ENCODE data around the gene LYRM2.

The LYRM2 gene

DNA sequence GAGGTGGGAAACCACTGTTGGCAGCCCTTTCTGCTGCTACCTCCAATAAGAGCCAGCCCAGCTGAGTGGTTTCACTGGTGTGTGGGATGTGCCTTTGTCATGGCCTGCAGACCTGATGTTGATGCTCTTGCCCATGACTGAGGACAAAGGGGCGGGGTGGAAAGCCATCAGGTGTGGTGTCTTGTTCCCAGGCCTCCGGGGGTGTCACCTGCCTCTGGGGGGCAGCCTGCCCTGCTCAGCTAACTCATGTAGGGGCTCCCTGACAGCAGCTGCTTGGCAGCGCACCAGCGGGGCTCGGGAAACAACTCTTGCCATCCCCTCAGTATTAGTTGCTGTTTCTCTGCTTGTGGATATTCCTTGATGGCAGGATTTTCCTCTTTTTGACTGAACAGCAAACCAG lies 91.3 kb downstream of the LYRM2 start:
- DNase-seq: no peak

DNA sequence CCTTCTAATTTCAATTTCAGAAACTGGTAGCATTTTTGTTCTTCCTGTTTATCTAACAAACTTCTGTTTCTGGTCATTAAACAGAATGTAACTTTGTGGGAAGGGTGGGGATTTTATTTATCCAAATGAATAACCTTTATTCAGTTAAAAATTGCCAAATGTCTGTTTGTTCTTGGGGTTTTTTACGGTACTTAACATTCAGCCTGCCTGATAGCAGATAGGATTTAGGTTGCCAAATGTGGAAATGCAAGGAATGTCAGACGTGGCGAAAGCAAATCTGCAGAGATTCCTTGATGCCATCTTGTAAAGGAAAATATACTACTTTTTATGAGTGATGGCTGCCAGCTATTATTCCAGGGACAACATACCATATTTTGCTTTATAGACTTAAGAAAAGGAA lies 95.7 kb downstream of the LYRM2 start:
- DNase-seq: no peak

DNA sequence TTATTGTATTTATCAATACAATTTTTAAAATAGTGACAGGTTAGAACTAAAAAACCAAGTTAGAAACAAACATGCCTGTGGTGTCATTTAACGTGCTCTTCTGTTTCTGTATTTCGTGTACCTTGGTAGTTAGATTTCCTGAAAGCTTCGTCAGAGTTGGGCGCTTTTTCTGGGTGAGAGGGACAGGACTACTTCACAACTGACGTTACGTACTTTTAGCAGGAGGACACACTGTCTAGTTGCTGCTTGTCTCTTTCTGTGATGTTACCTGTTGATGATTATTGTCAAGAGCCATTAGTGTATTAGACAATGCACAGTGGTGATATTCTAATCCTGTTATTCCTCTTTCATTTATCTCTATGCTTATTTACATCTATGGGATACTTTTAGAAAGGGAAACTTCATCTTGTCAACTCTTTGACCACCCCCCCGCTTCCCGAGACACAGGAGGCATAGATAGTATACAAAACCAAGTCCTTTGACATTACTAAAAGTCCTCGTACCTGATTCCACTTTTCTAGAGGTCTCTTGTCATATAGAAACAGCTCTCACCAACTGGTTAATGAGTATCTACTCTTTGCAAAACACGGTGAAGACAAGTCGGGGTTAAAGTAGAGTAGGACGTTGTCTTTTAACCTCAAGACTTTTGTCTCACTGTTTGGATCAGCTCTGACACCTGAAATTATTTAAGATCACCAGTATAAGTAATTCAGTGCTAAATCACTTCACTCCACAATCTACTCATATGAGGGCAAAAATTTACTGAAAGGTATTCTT lies 96.3 kb downstream of the LYRM2 start:
- DNase-seq: no peak

GRCh38 chr6:89539779-89540178 lies 98.8 kb downstream of the LYRM2 start:
- DNase-seq: no peak

- DNase-seq: no peak
These were observed 102.3 kb downstream of the LYRM2 start for GRCh38 chr6:89536231-89536630.

GRCh38 chr6:89530982-89531381 lies 107.6 kb downstream of the LYRM2 start:
- no peak for DNase-seq

- DNase-seq: no peak
These were observed 109.7 kb downstream of the LYRM2 start for GRCh38 chr6:89528866-89529265.

- DNase-seq: no peak
These were observed 110.9 kb downstream of the LYRM2 start for GRCh38 chr6:89527634-89528033.

GRCh38 chr6:89526563-89526869 lies 112.0 kb downstream of the LYRM2 start:
- no peak for DNase-seq

DNA sequence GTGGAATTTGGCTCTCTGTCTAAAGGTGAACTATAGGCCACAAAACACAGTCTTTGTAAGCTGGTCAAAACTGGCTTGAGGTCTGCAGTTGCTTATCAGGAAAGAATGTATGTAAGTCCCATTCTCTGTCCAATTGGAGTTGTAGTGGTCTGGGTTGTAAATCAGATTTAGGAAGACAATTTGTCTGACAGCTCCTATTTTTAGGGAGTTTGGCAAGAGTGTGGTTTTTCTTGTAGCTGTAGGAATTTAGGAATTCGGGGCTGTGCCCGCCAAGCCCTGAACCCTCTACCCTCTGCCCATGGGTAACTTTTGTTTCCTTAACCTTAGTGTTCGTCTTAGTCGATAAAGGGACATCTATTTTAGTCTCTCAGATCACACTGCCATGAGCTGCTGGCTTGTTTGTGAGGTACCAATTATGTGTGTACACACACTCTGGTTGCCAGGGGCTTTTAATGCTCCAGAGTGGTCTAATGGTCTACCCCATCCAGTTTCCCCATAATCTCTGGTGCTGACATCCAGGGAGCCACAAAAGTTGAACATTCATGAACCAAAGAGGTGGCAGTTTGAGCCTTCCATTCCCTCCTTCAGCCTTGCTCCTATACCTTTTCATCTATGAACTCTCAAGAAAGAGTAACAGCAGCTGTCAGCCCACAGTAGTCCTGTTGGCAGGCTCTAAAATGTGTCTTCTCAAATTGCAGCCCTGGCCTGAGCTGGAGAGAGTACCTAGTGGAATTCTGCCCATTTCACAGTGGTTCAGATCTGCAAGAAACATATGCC lies 112.6 kb downstream of the LYRM2 start:
- no peak for DNase-seq

DNA sequence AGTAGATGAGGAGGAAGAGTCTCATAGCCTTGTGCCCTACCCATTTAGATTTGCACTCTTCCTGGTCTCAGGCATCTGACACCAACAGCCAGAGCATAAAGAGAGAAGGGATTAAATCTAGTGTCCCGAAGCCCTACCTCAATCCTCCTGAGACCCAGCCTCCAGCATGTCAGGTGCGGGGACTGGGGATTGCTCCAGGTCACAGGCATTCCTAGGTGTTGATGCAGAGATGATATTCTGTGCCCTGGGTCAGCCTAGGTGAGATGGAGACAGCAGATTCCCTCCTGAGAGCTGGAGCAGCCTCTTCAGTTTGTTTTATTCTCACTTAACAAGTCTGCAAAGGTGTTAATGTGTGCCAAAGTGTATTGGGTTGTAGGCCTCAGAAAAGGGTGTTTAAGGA lies 115.8 kb downstream of the LYRM2 start:
- no peak for DNase-seq

DNA sequence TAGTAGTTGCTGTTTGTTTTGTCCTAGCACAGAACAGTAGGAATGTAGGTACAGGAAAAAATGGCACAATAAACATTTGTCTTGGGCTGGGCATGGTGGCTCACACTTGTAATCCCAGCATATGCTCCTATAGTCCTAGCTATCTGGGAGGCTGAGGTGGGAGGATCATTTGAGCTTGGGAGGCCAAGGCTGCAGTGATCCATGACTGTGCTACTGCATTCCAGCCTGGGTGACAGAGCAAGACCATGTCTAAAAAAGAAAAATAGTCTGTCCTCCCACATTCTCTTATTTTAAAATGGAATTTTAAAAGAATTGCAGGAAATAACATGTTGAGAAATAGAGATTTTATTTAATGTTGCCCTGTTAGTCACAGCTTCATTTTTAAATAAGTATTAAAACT lies 117.8 kb downstream of the LYRM2 start:
- DNase-seq: no peak

DNA sequence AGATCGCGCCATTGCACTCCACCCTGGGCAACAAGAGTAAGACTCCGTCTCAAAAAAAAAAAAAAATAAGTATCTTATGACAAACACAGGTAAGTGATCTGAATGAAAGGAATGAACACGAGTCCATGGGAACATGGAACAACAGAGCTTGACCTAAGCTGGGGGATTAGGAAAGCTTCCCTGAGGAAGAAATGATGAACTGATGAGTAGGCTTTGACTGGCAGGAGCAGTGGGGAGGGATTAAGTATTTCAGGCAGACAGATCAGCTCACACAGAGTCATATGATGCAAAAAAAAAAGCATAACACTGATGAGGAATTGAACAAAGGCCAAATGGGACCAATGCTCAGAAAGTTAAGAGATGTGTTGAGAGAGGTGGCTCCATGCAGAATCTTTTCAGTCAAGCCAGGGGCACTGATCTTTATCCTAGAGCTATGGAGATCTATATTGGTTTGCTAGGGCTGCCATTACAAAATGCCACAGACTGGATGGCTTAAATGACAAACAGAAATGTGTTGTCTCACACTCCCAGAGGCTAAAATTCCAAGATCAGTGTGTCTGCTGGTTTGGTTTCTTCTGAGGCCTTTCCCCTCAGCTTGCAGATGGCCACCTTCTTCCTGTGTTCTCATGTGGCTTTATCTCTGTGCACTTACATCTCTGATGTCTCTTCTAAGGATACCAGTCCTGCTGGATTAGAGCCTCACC lies 120.0 kb downstream of the LYRM2 start:
- no peak for DNase-seq
